Stimulated activated CD8-positive, alpha-beta memory T cell treated with anti-CD3 and anti-CD28 coated beads, Interleukin-15, amount 100 ng/mL, for 24 hours (primary cell): Measurements from ENCODE around the gene CCT7.

ENCODE experiments used
- DNase-seq: peaks from one replicate; pipeline ENCODE4 v3.0.0-alpha.2; 2020; ENCODE audit warnings: low read depth

The CCT7 gene

GRCh38 chr2:73294239-73294638 lies 60.1 kb downstream of the CCT7 start:
- DNase-seq: no peak

- no peak for DNase-seq
Measured at GRCh38 chr2:73295751-73296400, 61.8 kb downstream of the CCT7 start.

- DNase-seq: no peak
Measured at GRCh38 chr2:73297151-73297559, 63.0 kb downstream of the CCT7 start.

DNA sequence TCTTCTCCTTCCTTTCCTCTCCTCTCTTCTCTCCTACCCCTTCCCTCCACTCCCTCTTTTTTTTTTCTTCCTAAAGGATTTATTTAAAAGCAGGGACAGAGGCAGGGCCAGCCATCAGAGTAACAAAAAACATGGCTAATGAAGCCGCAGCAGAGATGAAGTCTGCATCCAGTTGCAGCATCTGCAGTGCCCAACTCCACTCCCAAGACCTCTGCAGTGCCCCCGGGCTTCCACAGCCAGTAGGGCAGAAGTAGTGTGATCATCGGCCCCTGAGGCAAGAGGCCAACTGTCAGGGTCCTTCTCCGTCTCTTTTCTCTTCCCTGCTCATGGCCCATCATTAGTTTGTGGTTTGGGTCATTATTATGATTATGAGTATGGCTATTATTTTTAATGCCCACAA lies 63.5 kb downstream of the CCT7 start:
- DNase-seq: no peak

DNA sequence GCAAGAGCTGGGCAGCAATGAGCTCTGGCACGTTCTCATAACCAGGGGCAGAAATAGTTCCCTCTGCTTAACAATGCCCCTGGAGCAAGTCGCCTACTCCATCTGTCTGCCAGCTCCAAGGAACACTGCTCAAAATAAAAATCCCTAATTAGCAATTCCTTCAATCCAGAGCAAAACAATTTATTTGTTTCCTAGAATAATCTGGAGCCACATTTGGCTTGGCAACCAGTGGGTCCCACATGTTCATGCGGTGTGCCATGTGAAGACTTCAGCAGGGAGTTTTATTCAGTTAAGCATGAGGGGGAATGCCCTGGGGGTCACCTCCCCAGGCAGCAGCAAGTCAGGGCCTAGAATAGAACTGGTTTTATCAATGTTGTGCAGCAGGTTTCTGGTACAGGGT lies 66.8 kb downstream of the CCT7 start:
- DNase-seq: no peak

GRCh38 chr2:73301636-73302035 lies 67.5 kb downstream of the CCT7 start:
- DNase-seq: no peak
